ENCODE measurements around the gene TOGARAM1.

The TOGARAM1 gene, protein sequence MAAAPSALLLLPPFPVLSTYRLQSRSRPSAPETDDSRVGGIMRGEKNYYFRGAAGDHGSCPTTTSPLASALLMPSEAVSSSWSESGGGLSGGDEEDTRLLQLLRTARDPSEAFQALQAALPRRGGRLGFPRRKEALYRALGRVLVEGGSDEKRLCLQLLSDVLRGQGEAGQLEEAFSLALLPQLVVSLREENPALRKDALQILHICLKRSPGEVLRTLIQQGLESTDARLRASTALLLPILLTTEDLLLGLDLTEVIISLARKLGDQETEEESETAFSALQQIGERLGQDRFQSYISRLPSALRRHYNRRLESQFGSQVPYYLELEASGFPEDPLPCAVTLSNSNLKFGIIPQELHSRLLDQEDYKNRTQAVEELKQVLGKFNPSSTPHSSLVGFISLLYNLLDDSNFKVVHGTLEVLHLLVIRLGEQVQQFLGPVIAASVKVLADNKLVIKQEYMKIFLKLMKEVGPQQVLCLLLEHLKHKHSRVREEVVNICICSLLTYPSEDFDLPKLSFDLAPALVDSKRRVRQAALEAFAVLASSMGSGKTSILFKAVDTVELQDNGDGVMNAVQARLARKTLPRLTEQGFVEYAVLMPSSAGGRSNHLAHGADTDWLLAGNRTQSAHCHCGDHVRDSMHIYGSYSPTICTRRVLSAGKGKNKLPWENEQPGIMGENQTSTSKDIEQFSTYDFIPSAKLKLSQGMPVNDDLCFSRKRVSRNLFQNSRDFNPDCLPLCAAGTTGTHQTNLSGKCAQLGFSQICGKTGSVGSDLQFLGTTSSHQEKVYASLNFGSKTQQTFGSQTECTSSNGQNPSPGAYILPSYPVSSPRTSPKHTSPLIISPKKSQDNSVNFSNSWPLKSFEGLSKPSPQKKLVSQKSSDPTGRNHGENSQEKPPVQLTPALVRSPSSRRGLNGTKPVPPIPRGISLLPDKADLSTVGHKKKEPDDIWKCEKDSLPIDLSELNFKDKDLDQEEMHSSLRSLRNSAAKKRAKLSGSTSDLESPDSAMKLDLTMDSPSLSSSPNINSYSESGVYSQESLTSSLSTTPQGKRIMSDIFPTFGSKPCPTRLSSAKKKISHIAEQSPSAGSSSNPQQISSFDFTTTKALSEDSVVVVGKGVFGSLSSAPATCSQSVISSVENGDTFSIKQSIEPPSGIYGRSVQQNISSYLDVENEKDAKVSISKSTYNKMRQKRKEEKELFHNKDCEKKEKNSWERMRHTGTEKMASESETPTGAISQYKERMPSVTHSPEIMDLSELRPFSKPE (N-terminal part only)

DNA sequence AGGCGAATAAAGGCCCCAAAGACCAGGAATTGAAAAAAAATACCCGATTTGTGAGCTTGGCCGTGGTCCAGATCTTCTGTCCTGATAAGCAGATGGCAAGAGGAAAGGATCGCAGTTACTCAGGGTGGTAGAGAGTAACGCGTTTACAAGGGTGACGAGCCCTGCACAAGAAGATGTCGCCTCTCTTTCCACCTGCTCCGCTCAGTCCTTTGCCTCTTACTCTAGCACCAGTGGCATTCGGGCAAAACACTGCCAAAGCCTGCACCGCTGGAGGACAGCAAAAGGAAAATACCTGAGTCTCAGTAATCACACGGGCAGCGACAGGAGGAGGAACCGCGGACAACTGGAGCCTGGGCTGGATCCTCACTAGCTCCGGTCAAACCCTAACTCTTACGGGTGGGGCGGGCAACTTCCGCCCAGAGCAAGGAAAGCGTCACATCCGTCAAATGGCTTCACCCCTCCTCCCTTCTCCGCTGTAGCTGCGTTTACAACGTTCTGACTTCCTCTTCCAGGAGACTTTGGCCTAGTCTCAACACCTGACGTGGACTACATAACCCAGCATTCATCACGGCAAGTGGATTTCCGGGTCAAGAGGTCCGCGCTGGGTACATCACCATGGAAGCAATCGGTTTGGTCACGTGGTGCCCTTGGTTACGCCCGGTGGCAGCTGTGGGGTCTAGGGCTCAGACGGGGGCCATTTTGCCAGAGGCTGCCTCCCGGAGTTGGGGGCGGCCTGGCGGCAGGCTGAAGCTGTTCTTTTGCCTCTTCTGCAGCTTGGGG, at the start of gene TOGARAM1, which contains the start of gene KLHL28:
Gene TOGARAM1, plus strand, starts transcription at position 637 of the 780 bp plus-strand sequence. CDS start 232 bp downstream, outside the sequence.
Gene KLHL28, minus strand, starts transcription at position 394 of the 780 bp plus-strand sequence. CDS start 16,019 bp downstream, outside the sequence.
- H3K27ac ChIP-seq = peak within 1 kb of the TSS; percentile 65

GRCh38 chr14:44914849-44915248, 47.1 kb upstream of the TOGARAM1 start:
- no peak overlapping the region for H3K27ac ChIP-seq
- TF ChIP-seq POLR2AphosphoS5 (IDR thresholded peaks at IDR 0.05; ENCODE audit: borderline replicate concordance, low read depth, low read length) (no peak), EZH2 (IDR thresholded peaks at IDR 0.05) (no peak), FOXP2 (optimal IDR thresholded peaks at IDR 0.05; ENCODE audit: control extremely low read depth, extremely low read length, insufficient read depth) (no peak)
- no peak overlapping the region for H3K9ac ChIP-seq (ENCODE audit: insufficient read length)
- no peak overlapping the region for H3K4me3 ChIP-seq
- no peaks in the 10 kb centered on the region for H3K9me3 ChIP-seq (ENCODE audit: low read depth, low read length)
- H3K36me3 ChIP-seq (ENCODE audit: insufficient read depth, low read length) = no peaks in the 10 kb centered on the region
- no peak for DNase-seq (ENCODE audit: low read depth, low spot score)

More for the DNA sequence above, at the start of gene TOGARAM1, which contains the start of gene KLHL28:
- TF ChIP-seq EZH2 (IDR thresholded peaks at IDR 0.05) (no peak), FOXP2 (optimal IDR thresholded peaks at IDR 0.05; ENCODE audit: control extremely low read depth, extremely low read length, insufficient read depth) (peak; percentile 78), POLR2AphosphoS5 (IDR thresholded peaks at IDR 0.05; ENCODE audit: borderline replicate concordance, low read depth, low read length) (peak; percentile 95)
- no peaks in the 10 kb centered on the region for H3K9me3 ChIP-seq (ENCODE audit: low read depth, low read length)
- H3K36me3 ChIP-seq (ENCODE audit: insufficient read depth, low read length) = no peaks in the 10 kb centered on the region
- H3K9ac ChIP-seq (ENCODE audit: insufficient read length) = peak within 1 kb of the TSS; percentile 74
- peak within 1 kb of the TSS; percentile 94 for H3K4me3 ChIP-seq
- DNase-seq (ENCODE audit: low read depth, low spot score) = peak; percentile 99

GRCh38 chr14:44928793-44929192, 33.2 kb upstream of the TOGARAM1 start:
- Histone ChIP-seq H3K4me3 (no peak overlapping the region), H3K9ac (ENCODE audit: insufficient read length) (no peak overlapping the region), H3K27ac (no peak overlapping the region), H3K36me3 (ENCODE audit: insufficient read depth, low read length) (peaks cover 7% of the 10 kb centered on the region), H3K9me3 (ENCODE audit: low read depth, low read length) (no peaks in the 10 kb centered on the region)
- DNase-seq (ENCODE audit: low read depth, low spot score) = no peak
- TF ChIP-seq FOXP2 (optimal IDR thresholded peaks at IDR 0.05; ENCODE audit: control extremely low read depth, extremely low read length, insufficient read depth) (no peak), POLR2AphosphoS5 (IDR thresholded peaks at IDR 0.05; ENCODE audit: borderline replicate concordance, low read depth, low read length) (no peak)

GRCh38 chr14:44935155-44935554, 26.8 kb upstream of the TOGARAM1 start:
- TF ChIP-seq EZH2 (IDR thresholded peaks at IDR 0.05) (no peak), POLR2AphosphoS5 (IDR thresholded peaks at IDR 0.05; ENCODE audit: borderline replicate concordance, low read depth, low read length) (no peak), FOXP2 (optimal IDR thresholded peaks at IDR 0.05; ENCODE audit: control extremely low read depth, extremely low read length, insufficient read depth) (no peak)
- no peak for DNase-seq (ENCODE audit: low read depth, low spot score)
- H3K36me3 ChIP-seq (ENCODE audit: insufficient read depth, low read length) = peaks cover 33% of the 10 kb centered on the region
- no peak overlapping the region for H3K27ac ChIP-seq
- H3K9ac ChIP-seq (ENCODE audit: insufficient read length) = no peak overlapping the region
- H3K9me3 ChIP-seq (ENCODE audit: low read depth, low read length) = no peaks in the 10 kb centered on the region
- no peak overlapping the region for H3K4me3 ChIP-seq

DNA sequence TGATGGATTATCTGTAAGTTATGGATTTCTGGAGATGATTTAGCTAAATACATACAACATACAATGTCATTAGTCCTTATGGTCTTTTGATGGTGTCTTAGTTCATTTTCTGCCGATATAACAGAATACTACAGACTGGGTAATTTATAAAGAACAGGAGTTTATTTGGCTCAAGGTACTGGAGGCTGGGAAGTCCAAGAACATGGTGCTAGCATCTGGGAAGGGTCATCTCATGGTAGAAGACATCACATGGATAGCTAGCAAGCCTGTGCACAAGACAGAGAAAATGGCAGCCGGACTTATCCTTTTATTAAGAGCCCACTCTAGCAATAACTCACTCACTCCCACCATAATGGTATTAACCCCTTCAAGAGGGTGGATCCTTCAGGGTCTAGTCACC, 24.4 kb upstream of the TOGARAM1 start:
- no peak overlapping the region for H3K27ac ChIP-seq
- no peak overlapping the region for H3K9ac ChIP-seq (ENCODE audit: insufficient read length)
- peaks cover 54% of the 10 kb centered on the region for H3K36me3 ChIP-seq (ENCODE audit: insufficient read depth, low read length)
- no peak overlapping the region for H3K4me3 ChIP-seq
- no peak for TF ChIP-seq POLR2AphosphoS5 (IDR thresholded peaks at IDR 0.05; ENCODE audit: borderline replicate concordance, low read depth, low read length)
- no peaks in the 10 kb centered on the region for H3K9me3 ChIP-seq (ENCODE audit: low read depth, low read length)
- no peak for DNase-seq (ENCODE audit: low read depth, low spot score)

GRCh38 chr14:44940211-44940610, 21.8 kb upstream of the TOGARAM1 start:
- DNase-seq (ENCODE audit: low read depth, low spot score) = no peak
- no peak overlapping the region; the same call in 1 of the 2 replicates for H3K27ac ChIP-seq
- H3K36me3 ChIP-seq (ENCODE audit: insufficient read depth, low read length) = peaks cover 62% of the 10 kb centered on the region
- no peak overlapping the region for H3K9ac ChIP-seq (ENCODE audit: insufficient read length)
- TF ChIP-seq POLR2AphosphoS5 (IDR thresholded peaks at IDR 0.05; ENCODE audit: borderline replicate concordance, low read depth, low read length) (no peak), EZH2 (IDR thresholded peaks at IDR 0.05) (no peak), FOXP2 (optimal IDR thresholded peaks at IDR 0.05; ENCODE audit: control extremely low read depth, extremely low read length, insufficient read depth) (no peak)
- no peaks in the 10 kb centered on the region for H3K9me3 ChIP-seq (ENCODE audit: low read depth, low read length)
- H3K4me3 ChIP-seq = no peak overlapping the region

DNA sequence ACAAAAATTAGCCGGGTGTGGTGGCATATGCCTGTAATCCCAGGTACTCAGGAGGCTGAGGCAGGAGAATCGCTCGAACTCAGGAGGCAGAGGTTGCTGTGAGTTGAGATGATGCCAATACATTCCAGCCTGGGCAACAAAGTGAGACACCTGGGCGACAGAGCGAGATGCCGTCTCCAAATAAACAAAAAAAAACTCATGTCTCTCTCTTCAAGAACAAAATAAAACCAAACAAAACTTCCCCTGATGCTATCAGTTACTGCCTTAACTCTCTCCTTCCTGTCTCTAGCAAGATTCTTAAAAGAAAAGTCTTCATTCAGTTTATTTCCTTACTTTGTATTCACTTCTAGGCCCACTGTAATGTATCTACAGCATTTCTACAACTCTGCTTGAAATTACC, 21.0 kb upstream of the TOGARAM1 start:
- Histone ChIP-seq H3K9ac (ENCODE audit: insufficient read length) (no peak overlapping the region), H3K36me3 (ENCODE audit: insufficient read depth, low read length) (peaks cover 69% of the 10 kb centered on the region), H3K4me3 (no peak overlapping the region), H3K9me3 (ENCODE audit: low read depth, low read length) (no peaks in the 10 kb centered on the region), H3K27ac (no peak overlapping the region)
- DNase-seq (ENCODE audit: low read depth, low spot score) = no peak
- TF ChIP-seq EZH2 (IDR thresholded peaks at IDR 0.05) (no peak), FOXP2 (optimal IDR thresholded peaks at IDR 0.05; ENCODE audit: control extremely low read depth, extremely low read length, insufficient read depth) (no peak), POLR2AphosphoS5 (IDR thresholded peaks at IDR 0.05; ENCODE audit: borderline replicate concordance, low read depth, low read length) (no peak)

Measured in SK-N-MC (cell line).